Breast epithelium (tissue), 3 donors: ENCODE data around the gene COL6A2.

ENCODE experiments used
- CTCF ChIP-seq, 3 donors: fragments of 450-650 bp; IDR thresholded peaks; one replicate each; pipeline ENCODE4 v1.5.1; 2016 to 2017; ENCODE audit warnings: antibody characterized with exemption in 3 of 3, mild to moderate bottlenecking in 3 of 3, moderate library complexity in 3 of 3
- POLR2A ChIP-seq: fragments of 450-650 bp; IDR thresholded peaks from one replicate; pipeline ENCODE4 v1.6.1; 2016; ENCODE audit warnings: antibody characterized with exemption, mild to moderate bottlenecking, moderate library complexity

GRCh38 chr21:46097336-46098293, at the start of gene COL6A2:
- no peak for TF ChIP-seq CTCF (IDR thresholded peaks at IDR 0.05)
- no peak for TF ChIP-seq POLR2A
